PC-3 (cell line): ENCODE data around the gene UBXN11.

Source experiments
- EZH2 ChIP-seq: fragments of 300-600 bp; sonication (generic); IDR thresholded peaks from one replicate; pipeline ENCODE4 v1.6.1; 2017; ENCODE audit warnings: antibody characterized with exemption, mild to moderate bottlenecking, low read length; ENCODE audit not compliant: unreplicated experiment
- TF ChIP-seq, protein P1 (sequence below): fragments of 300-600 bp; sonication (generic); conservative IDR thresholded peaks from 2 replicates; pipeline ENCODE4 v1.5.1; 2017; ENCODE audit warnings: antibody characterized with exemption, low read depth, mild to moderate bottlenecking, low read length

DNA sequence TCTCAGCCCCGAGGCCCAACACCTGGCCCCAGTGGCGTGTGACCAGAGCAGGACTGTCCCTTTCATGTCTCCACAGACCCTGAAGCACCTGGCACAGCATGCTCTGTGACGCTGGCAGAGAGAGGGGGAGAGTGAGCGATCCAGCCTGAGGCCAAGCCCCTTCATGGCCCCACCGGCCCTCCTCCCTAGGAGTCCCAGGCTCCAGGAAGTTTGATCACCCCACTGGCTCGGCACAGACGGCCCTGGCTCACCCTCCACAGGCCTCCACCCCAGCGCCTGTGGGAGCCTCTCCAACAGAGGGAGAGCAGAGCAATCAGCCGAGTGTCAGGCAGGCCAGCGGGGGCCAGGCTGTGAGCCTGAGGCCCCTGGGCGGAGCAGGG, 15.6 kb downstream of the UBXN11 start:
- TF ChIP-seq EZH2: no peak
- TF ChIP-seq, protein P1, sequence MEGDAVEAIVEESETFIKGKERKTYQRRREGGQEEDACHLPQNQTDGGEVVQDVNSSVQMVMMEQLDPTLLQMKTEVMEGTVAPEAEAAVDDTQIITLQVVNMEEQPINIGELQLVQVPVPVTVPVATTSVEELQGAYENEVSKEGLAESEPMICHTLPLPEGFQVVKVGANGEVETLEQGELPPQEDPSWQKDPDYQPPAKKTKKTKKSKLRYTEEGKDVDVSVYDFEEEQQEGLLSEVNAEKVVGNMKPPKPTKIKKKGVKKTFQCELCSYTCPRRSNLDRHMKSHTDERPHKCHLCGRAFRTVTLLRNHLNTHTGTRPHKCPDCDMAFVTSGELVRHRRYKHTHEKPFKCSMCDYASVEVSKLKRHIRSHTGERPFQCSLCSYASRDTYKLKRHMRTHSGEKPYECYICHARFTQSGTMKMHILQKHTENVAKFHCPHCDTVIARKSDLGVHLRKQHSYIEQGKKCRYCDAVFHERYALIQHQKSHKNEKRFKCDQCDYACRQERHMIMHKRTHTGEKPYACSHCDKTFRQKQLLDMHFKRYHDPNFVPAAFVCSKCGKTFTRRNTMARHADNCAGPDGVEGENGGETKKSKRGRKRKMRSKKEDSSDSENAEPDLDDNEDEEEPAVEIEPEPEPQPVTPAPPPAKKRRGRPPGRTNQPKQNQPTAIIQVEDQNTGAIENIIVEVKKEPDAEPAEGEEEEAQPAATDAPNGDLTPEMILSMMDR: no peak
